ENCODE results near the gene MXRA7. TPM values are rescaled to one million over a fixed set of nuclear protein-coding genes. Genes with fewer than 3 reads are reported as not detected.

MXRA7 gene
- total and polyA plus RNA-seq, 2 donors (not counting 1 experiment from before 2014, with no cell fraction given): 5.5 to 16.1 TPM

DNA sequence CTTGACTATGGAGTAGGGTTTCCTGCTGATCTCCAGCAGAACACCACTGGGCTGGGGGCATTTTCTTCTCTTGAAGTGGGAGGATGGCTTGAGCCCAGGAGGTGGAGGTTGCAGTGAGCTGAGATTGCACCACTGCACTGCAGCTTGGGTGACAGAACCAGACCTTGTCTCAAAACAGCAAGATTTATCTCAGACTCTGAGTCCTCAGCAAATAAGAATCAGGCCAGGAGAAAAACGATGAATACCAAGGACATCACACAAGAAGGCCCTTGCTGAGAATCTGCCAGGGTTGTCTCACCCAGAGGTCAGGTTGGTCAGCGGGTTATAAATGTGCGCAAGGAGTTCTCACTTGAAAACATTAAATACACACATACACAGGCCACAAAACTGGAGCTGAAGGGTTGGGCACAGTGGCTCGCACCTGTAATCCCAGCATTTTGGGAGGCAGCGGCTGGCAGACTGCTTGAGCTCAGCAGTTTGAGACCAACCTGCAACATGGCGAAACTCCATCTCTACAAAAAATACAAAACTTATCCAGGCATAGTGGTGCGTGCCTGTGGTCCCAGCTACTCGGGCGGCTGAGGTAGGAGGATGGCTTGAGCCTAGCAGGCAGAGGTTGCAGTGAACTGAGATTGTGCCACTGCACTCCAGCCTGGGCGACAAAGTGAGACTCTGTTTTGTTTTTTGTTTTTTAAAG lies 7.7 kb downstream of the MXRA7 start:
- ATAC-seq (ENCODE audit: low read depth) (no peak), DNase-seq (no peak)
- Mint-ChIP-seq H3K4me1 (no peaks in the 10 kb centered on the region), H3K27me3 (no peaks in the 10 kb centered on the region), H3K9me3 (ENCODE audit: insufficient read depth) (no peaks in the 10 kb centered on the region), H3K4me3 (no peak overlapping the region), H3K27ac (no peak overlapping the region)
- peaks cover 0 to 1% (median 0%) of the 10 kb centered on the region in 4 experiments for H3K27me3 ChIP-seq (replicated peaks in 1 of 4; ENCODE audit: control extremely low read depth in 1 of 4, control insufficient read depth in 3 of 4, insufficient read depth in 4 of 4, low read length in 3 of 4)
- H3K9me3 ChIP-seq (ENCODE audit: control extremely low read depth in 1 of 3, control insufficient read depth in 2 of 3, insufficient read depth in 1 of 3, low read length in 2 of 3): no peaks in the 10 kb centered on the region
- peaks cover 18% of the 10 kb centered on the region for H3K79me2 ChIP-seq (ENCODE audit: control insufficient read depth, insufficient read depth, low read length)
- no peak overlapping the region for H3K9ac ChIP-seq (ENCODE audit: low read length)
- ChIA-PET POLR2A (no interaction called here), CTCF (interaction anchor here (0.7 to 5.5 kb wide), 2 partner anchors 12 to 22 kb away, joined by 3 to 25 read pairs; no protein-coding TSS in a partner anchor)
- intact Hi-C loops (cut with micrococcal nuclease): no loop called here
- H3K27ac ChIP-seq (ENCODE audit: low read length in 2 of 2): no peak overlapping the region
- no peak overlapping the region for H3K4me2 ChIP-seq (replicated peaks; ENCODE audit: low read depth, low read length, poor library complexity, severe bottlenecking)
- whole genome bisulfite sequencing (ENCODE audit: insufficient coverage): 95% methylated on average over 7 of the region's 10 CpGs
- no peaks in the 10 kb centered on the region for H4K20me1 ChIP-seq (ENCODE audit: control insufficient read depth, insufficient read depth, low read length, poor library complexity, severe bottlenecking)
- TF ChIP-seq EZH2 (IDR thresholded peaks at IDR 0.05; ENCODE audit: borderline replicate concordance, insufficient read depth, low read depth, low read length, poor library complexity, severe bottlenecking): no peak
- TF ChIP-seq, protein P1, sequence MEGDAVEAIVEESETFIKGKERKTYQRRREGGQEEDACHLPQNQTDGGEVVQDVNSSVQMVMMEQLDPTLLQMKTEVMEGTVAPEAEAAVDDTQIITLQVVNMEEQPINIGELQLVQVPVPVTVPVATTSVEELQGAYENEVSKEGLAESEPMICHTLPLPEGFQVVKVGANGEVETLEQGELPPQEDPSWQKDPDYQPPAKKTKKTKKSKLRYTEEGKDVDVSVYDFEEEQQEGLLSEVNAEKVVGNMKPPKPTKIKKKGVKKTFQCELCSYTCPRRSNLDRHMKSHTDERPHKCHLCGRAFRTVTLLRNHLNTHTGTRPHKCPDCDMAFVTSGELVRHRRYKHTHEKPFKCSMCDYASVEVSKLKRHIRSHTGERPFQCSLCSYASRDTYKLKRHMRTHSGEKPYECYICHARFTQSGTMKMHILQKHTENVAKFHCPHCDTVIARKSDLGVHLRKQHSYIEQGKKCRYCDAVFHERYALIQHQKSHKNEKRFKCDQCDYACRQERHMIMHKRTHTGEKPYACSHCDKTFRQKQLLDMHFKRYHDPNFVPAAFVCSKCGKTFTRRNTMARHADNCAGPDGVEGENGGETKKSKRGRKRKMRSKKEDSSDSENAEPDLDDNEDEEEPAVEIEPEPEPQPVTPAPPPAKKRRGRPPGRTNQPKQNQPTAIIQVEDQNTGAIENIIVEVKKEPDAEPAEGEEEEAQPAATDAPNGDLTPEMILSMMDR (IDR thresholded peaks at IDR 0.05): no peak
- H3K4me3 ChIP-seq (ENCODE audit: control extremely low read depth in 1 of 5, extremely low read depth in 1 of 5, insufficient read depth in 1 of 5, low read depth in 2 of 5, low read length in 4 of 5): no peak overlapping the region
- H2AFZ ChIP-seq (ENCODE audit: insufficient read depth, low read depth, low read length, poor library complexity, severe bottlenecking): no peak overlapping the region
- H3K4me1 ChIP-seq (ENCODE audit: control insufficient read depth in 2 of 2, insufficient read depth in 2 of 2, low read length in 2 of 2): no peaks in the 10 kb centered on the region
- H3K36me3 ChIP-seq (replicated peaks in 1 of 2; ENCODE audit: control extremely low read depth in 1 of 2, control insufficient read depth in 1 of 2, extremely low read depth in 1 of 2, insufficient read depth in 2 of 2, low read length in 1 of 2): no peaks in the 10 kb centered on the region

DNA sequence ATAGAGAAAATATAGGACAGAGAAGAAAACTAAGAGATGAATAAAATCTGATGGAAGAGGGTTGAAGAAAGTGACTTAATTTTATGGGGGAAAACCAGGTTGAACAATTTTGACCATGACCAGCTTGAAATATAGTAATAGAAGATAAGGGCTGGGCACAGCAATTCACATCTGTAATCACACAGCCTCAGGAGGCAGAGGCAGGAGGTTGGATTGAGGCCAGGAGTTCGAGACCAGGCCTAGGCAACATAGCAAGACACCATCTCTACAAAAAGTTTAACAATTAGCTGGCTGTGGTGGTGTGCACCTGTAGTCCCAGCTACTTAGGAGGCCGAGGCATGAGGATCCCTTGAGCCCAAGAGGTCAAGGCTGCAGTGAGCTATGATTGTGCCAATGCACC lies 8.7 kb downstream of the MXRA7 start:
- Histone ChIP-seq H3K27me3 (replicated peaks in 1 of 4; ENCODE audit: control extremely low read depth in 1 of 4, control insufficient read depth in 3 of 4, insufficient read depth in 4 of 4, low read length in 3 of 4) (peaks cover 0 to 5% (median 0%) of the 10 kb centered on the region in 4 experiments), H3K4me1 (ENCODE audit: control insufficient read depth in 2 of 2, insufficient read depth in 2 of 2, low read length in 2 of 2) (peaks cover under 1 to 3% of the 10 kb centered on the region in 2 donors), H3K36me3 (replicated peaks in 1 of 2; ENCODE audit: control extremely low read depth in 1 of 2, control insufficient read depth in 1 of 2, extremely low read depth in 1 of 2, insufficient read depth in 2 of 2, low read length in 1 of 2) (no peaks in the 10 kb centered on the region), H4K20me1 (ENCODE audit: control insufficient read depth, insufficient read depth, low read length, poor library complexity, severe bottlenecking) (no peaks in the 10 kb centered on the region), H2AFZ (ENCODE audit: insufficient read depth, low read depth, low read length, poor library complexity, severe bottlenecking) (no peak overlapping the region), H3K9me3 (ENCODE audit: control extremely low read depth in 1 of 3, control insufficient read depth in 2 of 3, insufficient read depth in 1 of 3, low read length in 2 of 3) (no peaks in the 10 kb centered on the region), H3K9ac (ENCODE audit: low read length) (no peak overlapping the region), H3K27ac (ENCODE audit: low read length in 2 of 2) (no peak overlapping the region), H3K4me3 (ENCODE audit: control extremely low read depth in 1 of 5, extremely low read depth in 1 of 5, insufficient read depth in 1 of 5, low read depth in 2 of 5, low read length in 4 of 5) (no peak overlapping the region), H3K79me2 (ENCODE audit: control insufficient read depth, insufficient read depth, low read length) (peaks cover 23% of the 10 kb centered on the region), H3K4me2 (replicated peaks; ENCODE audit: low read depth, low read length, poor library complexity, severe bottlenecking) (no peak overlapping the region)
- H3K27ac Mint-ChIP-seq: no peak overlapping the region
- H3K4me3 Mint-ChIP-seq: no peak overlapping the region
- H3K4me1 Mint-ChIP-seq: peaks cover under 1% of the 10 kb centered on the region
- no peak for TF ChIP-seq EZH2 (IDR thresholded peaks at IDR 0.05; ENCODE audit: borderline replicate concordance, insufficient read depth, low read depth, low read length, poor library complexity, severe bottlenecking)
- TF ChIP-seq, protein P1 (IDR thresholded peaks at IDR 0.05): no peak
- CTCF ChIA-PET: interaction anchor here (0.6 to 5.5 kb wide), 2 partner anchors 13 to 72 kb away, joined by 3 to 25 read pairs; no protein-coding TSS in a partner anchor
- no peak for DNase-seq
- POLR2A ChIA-PET: no interaction called here
- H3K27me3 Mint-ChIP-seq: peaks cover under 1% of the 10 kb centered on the region
- no CpG with 5 or more reads among the region's 2 CpGs for WGBS (ENCODE audit: insufficient coverage)
- no peaks in the 10 kb centered on the region for H3K9me3 Mint-ChIP-seq (ENCODE audit: insufficient read depth)
- intact Hi-C loops (cut with micrococcal nuclease): no loop called here
- ATAC-seq (ENCODE audit: low read depth): no peak

All from B cell (primary cell).